Activated CD4-positive, CD25-positive, alpha-beta regulatory T cell treated with anti-CD3 and anti-CD28 coated beads, Interleukin-2, amount 50 U/mL, for 72 hours (primary cell): Measurements from ENCODE around the gene PDE7B.

Source experiments
- DNase-seq: peaks from one replicate; pipeline ENCODE4 v3.0.0; 2021

PDE7B gene

GRCh38 chr6:135993361-135993760, 141.9 kb downstream of the PDE7B start:
- DNase-seq: no peak

- no peak for DNase-seq
These were observed 143.5 kb downstream of the PDE7B start for GRCh38 chr6:135994857-135995544.

- DNase-seq: no peak
These were observed 144.0 kb downstream of the PDE7B start for GRCh38 chr6:135995545-135995898.

- DNase-seq: no peak
These were observed 145.2 kb downstream of the PDE7B start for GRCh38 chr6:135996668-135997067.

- no peak for DNase-seq
These were observed 147.9 kb downstream of the PDE7B start for GRCh38 chr6:135999393-135999792.

GRCh38 chr6:136007345-136007744, 155.8 kb downstream of the PDE7B start:
- no peak for DNase-seq

- DNase-seq: no peak
These were observed 160.0 kb downstream of the PDE7B start for GRCh38 chr6:136011475-136011874.

GRCh38 chr6:136012198-136012887, 160.8 kb downstream of the PDE7B start:
- DNase-seq: no peak

GRCh38 chr6:136012943-136013342, 161.4 kb downstream of the PDE7B start:
- DNase-seq: no peak

GRCh38 chr6:136014454-136015437, 163.2 kb downstream of the PDE7B start:
- DNase-seq: no peak

GRCh38 chr6:136015531-136015930, 164.0 kb downstream of the PDE7B start:
- no peak for DNase-seq

GRCh38 chr6:136016228-136017225, 165.0 kb downstream of the PDE7B start:
- DNase-seq: no peak

- DNase-seq: no peak
These were observed 169.2 kb downstream of the PDE7B start for GRCh38 chr6:136020691-136021090.

GRCh38 chr6:136022224-136022874, 170.8 kb downstream of the PDE7B start:
- no peak for DNase-seq

GRCh38 chr6:136024711-136025110, 173.2 kb downstream of the PDE7B start:
- no peak for DNase-seq

GRCh38 chr6:136025736-136026135, 174.2 kb downstream of the PDE7B start:
- DNase-seq: no peak

GRCh38 chr6:136030131-136030530, 178.6 kb downstream of the PDE7B start:
- DNase-seq: no peak

GRCh38 chr6:136031982-136032381, 180.5 kb downstream of the PDE7B start:
- no peak for DNase-seq

- no peak for DNase-seq
These were observed 181.9 kb downstream of the PDE7B start for GRCh38 chr6:136033416-136033815.

- no peak for DNase-seq
These were observed 182.9 kb downstream of the PDE7B start for GRCh38 chr6:136034422-136034821.

GRCh38 chr6:136035378-136036070, 184.0 kb downstream of the PDE7B start:
- DNase-seq: no peak
